ENCODE measurements around the gene GALNT2.

The GALNT2 gene

DNA sequence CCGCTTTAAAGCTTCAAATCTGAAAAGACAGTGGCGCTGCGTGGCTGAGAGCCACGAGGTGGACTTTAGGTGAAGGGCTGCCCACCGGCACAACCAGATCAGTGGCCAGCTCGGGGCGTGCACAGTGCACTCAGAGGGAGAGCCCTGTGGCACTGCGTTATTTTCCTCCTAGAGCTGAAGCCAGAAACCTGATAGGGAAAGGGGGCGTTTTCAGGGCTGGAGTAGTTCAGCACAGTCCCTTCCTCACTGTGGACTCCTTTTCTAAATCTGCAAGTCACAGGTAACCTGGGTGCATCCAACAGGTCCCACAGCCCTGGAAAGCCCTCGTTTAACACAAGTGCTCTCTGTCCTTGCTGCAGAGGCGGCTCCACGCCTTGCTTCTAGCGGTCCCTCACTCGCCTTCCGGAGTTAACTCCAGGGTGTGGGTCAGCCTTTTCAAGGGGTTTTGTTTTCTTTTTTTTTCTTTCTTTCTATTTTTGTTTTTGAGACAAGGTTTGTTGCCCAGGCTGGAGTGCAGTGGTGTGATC is 81.2 kb downstream of the GALNT2 start:
- H2BK15ac ChIP-seq (replicated peaks; ENCODE audit: low read depth), result no peak overlapping the region
- peaks cover 8% of the 10 kb centered on the region for H3K79me1 ChIP-seq (ENCODE audit: low read length)
- no peak overlapping the region for H4K8ac ChIP-seq (ENCODE audit: low read depth, low read length)
- H3K56ac ChIP-seq (ENCODE audit: low read length), result no peak overlapping the region
- no peak overlapping the region for H2BK5ac ChIP-seq (ENCODE audit: low read length)
- H3K27me3 ChIP-seq (ENCODE audit: insufficient read depth, low read length, poor library complexity), result no peaks in the 10 kb centered on the region
- no peak overlapping the region for H3K23ac ChIP-seq (ENCODE audit: low read length)
- DNase-seq, result no peak
- WGBS (ENCODE audit: extremely low coverage, insufficient coverage, low lambda C conversion rate), result no CpG with 5 or more reads among the region's 15 CpGs
- no peak overlapping the region for H2AK5ac ChIP-seq (ENCODE audit: low read length)
- H3K4me1 ChIP-seq (ENCODE audit: control insufficient read depth, low read depth, low read length), result peaks cover 2% of the 10 kb centered on the region
- no peak overlapping the region for H4K5ac ChIP-seq (ENCODE audit: low read length)
- H3K36me3 ChIP-seq (ENCODE audit: control insufficient read depth, insufficient read depth, low read length), result no peaks in the 10 kb centered on the region
- H3K4ac ChIP-seq (ENCODE audit: low read depth, low read length), result no peak overlapping the region
- H2BK120ac ChIP-seq (ENCODE audit: low read depth, low read length), result no peak overlapping the region
- H3K4me3 ChIP-seq (ENCODE audit: low read length), result no peak overlapping the region
- no peak overlapping the region for H3K4me2 ChIP-seq (ENCODE audit: low read length)
- H3K79me2 ChIP-seq (ENCODE audit: control insufficient read depth, insufficient read depth, low read length), result peaks cover 6% of the 10 kb centered on the region
- no peak overlapping the region for H3K27ac ChIP-seq (ENCODE audit: low read depth, low read length)
- no peak overlapping the region for H3K9ac ChIP-seq (ENCODE audit: low read length)
- no peak overlapping the region for H3K18ac ChIP-seq (ENCODE audit: low read length)

DNA sequence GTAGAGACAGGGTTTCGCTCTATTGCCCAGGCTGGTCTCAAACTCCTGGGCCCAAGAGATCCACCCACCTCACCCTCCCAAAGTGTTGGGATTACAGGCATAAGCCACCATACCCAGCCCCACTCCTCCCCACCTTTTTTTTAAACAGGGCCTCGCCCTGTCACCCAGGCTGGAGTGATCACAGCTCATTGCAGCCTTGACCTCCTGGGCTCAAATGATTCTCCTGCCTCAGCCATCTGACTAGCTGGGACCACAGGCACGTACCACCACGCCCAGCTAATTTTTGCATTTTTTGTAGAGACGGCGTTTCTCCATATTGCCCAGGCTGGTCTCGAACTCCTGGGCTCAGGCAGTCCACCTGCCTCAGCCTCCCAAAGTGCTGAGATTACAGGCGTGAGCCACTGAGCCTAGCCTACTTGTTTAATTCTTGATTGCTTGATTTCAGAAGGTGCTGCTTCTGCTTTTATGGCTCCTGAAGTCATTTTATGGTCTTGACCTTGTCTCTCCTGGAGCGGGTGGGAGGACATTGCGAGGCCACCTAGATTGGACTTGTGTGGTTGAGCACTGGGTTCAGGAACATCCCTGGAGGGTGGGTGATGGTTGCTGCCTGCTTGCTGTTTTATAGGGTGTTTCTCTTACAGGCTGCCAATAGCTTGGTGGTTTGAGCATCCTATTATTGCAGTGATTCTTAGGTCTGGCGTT is 81.9 kb downstream of the GALNT2 start:
- Histone ChIP-seq H4K8ac (ENCODE audit: low read depth, low read length) (no peak overlapping the region), H3K18ac (ENCODE audit: low read length) (no peak overlapping the region), H2BK5ac (ENCODE audit: low read length) (no peak overlapping the region)

DNA sequence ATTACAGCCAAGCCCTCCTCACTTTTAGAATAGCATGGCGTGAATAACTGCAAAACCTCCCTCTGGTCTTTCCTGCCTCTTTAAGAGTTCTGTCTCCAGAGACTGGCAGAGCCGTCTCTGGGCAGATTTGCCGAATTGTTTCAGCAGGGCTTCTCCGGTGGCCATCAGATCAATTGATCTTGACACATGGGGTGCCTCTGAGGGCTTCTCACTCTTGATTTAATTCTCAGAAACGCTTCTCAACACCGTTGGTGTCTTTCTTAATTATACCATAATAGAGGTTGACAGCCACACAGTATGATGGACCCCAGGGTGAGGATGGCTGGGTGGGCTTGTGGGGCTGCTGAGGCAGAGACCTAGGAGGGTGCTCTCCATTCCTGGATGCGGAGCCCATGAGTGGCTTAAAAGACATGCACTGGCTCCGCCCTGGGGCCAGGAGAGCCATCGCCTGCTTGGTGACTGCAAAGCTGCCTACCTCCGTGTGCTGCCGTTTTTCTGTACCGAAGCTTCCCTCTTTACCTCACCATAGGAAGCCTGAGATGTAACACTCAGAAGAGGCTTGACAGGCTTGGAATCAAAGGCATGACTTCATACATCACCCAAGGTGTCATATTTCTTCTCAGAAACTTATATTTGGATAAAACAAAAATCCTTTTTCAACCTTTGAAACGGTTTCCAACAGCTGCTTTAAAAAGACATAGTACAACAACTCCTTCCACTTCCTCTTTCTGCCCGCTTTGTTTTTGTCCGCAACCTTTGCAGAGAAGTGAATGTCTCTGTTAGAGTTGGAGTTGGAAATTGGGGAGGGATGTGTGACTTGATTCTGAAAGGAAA is 82.9 kb downstream of the GALNT2 start:
- Histone ChIP-seq H3K27me3 (ENCODE audit: insufficient read depth, low read length, poor library complexity) (no peaks in the 10 kb centered on the region), H3K27ac (ENCODE audit: low read depth, low read length) (no peak overlapping the region), H3K56ac (ENCODE audit: low read length) (no peak overlapping the region), H2AK5ac (ENCODE audit: low read length) (no peak overlapping the region), H2BK5ac (ENCODE audit: low read length) (no peak overlapping the region), H3K23ac (ENCODE audit: low read length) (no peak overlapping the region), H3K4me1 (ENCODE audit: control insufficient read depth, low read depth, low read length) (peaks cover 2% of the 10 kb centered on the region), H4K5ac (ENCODE audit: low read length) (no peak overlapping the region), H3K4ac (ENCODE audit: low read depth, low read length) (no peak overlapping the region), H3K4me2 (ENCODE audit: low read length) (no peak overlapping the region), H2BK120ac (ENCODE audit: low read depth, low read length) (no peak overlapping the region), H4K8ac (ENCODE audit: low read depth, low read length) (no peak overlapping the region), H3K18ac (ENCODE audit: low read length) (no peak overlapping the region), H3K79me2 (ENCODE audit: control insufficient read depth, insufficient read depth, low read length) (peaks cover 5% of the 10 kb centered on the region), H3K9ac (ENCODE audit: low read length) (no peak overlapping the region), H3K79me1 (ENCODE audit: low read length) (peaks cover 7% of the 10 kb centered on the region), H3K36me3 (ENCODE audit: control insufficient read depth, insufficient read depth, low read length) (no peaks in the 10 kb centered on the region), H2BK15ac (replicated peaks; ENCODE audit: low read depth) (no peak overlapping the region), H3K4me3 (ENCODE audit: low read length) (no peak overlapping the region)
- no peak for DNase-seq
- no CpG with 5 or more reads among the region's 15 CpGs for WGBS (ENCODE audit: extremely low coverage, insufficient coverage, low lambda C conversion rate)

More for the DNA sequence above, 81.9 kb downstream of the GALNT2 start:
- WGBS (ENCODE audit: extremely low coverage, insufficient coverage, low lambda C conversion rate), result no CpG with 5 or more reads among the region's 11 CpGs
- no peak overlapping the region for H2BK120ac ChIP-seq (ENCODE audit: low read depth, low read length)
- no peak overlapping the region for H3K27ac ChIP-seq (ENCODE audit: low read depth, low read length)
- peaks cover 2% of the 10 kb centered on the region for H3K4me1 ChIP-seq (ENCODE audit: control insufficient read depth, low read depth, low read length)
- H3K79me1 ChIP-seq (ENCODE audit: low read length), result peaks cover 7% of the 10 kb centered on the region
- H4K5ac ChIP-seq (ENCODE audit: low read length), result no peak overlapping the region
- no peak overlapping the region for H3K4ac ChIP-seq (ENCODE audit: low read depth, low read length)
- no peak overlapping the region for H3K4me3 ChIP-seq (ENCODE audit: low read length)
- H3K36me3 ChIP-seq (ENCODE audit: control insufficient read depth, insufficient read depth, low read length), result no peaks in the 10 kb centered on the region
- H3K4me2 ChIP-seq (ENCODE audit: low read length), result no peak overlapping the region
- H2BK15ac ChIP-seq (replicated peaks; ENCODE audit: low read depth), result no peak overlapping the region
- H3K79me2 ChIP-seq (ENCODE audit: control insufficient read depth, insufficient read depth, low read length), result peaks cover 6% of the 10 kb centered on the region
- H3K56ac ChIP-seq (ENCODE audit: low read length), result no peak overlapping the region
- no peak overlapping the region for H3K9ac ChIP-seq (ENCODE audit: low read length)
- H3K27me3 ChIP-seq (ENCODE audit: insufficient read depth, low read length, poor library complexity), result no peaks in the 10 kb centered on the region
- DNase-seq, result no peak
- no peak overlapping the region for H2AK5ac ChIP-seq (ENCODE audit: low read length)
- no peak overlapping the region for H3K23ac ChIP-seq (ENCODE audit: low read length)

DNA sequence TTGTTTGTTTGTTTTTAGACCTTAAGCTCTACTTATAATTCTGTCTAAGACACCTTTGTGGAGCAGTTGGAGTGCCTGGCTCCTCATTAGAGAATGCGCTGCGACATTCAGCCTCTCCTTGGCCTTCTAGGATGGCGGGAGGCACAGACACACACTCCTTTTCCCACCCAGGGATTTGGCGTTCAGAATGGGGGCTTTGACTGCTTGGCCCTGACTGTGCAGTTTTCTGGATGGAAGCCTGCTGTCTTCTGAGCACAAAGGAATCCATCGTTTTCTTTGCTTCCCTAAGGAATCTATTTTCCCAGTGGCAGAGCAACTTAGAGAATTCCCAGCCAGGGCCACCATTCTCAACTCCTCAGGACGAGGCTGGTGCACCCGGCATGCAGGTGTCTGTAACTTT is 83.6 kb downstream of the GALNT2 start:
- Histone ChIP-seq H3K27ac (ENCODE audit: low read depth, low read length) (no peak overlapping the region), H3K4me3 (ENCODE audit: low read length) (no peak overlapping the region), H3K36me3 (ENCODE audit: control insufficient read depth, insufficient read depth, low read length) (no peaks in the 10 kb centered on the region), H3K18ac (ENCODE audit: low read length) (no peak overlapping the region), H2BK15ac (replicated peaks; ENCODE audit: low read depth) (no peak overlapping the region), H2BK5ac (ENCODE audit: low read length) (no peak overlapping the region), H3K9ac (ENCODE audit: low read length) (no peak overlapping the region), H3K27me3 (ENCODE audit: insufficient read depth, low read length, poor library complexity) (no peaks in the 10 kb centered on the region), H3K79me2 (ENCODE audit: control insufficient read depth, insufficient read depth, low read length) (peaks cover 4% of the 10 kb centered on the region), H3K23ac (ENCODE audit: low read length) (no peak overlapping the region), H3K56ac (ENCODE audit: low read length) (no peak overlapping the region), H2AK5ac (ENCODE audit: low read length) (no peak overlapping the region), H3K4me1 (ENCODE audit: control insufficient read depth, low read depth, low read length) (no peaks in the 10 kb centered on the region), H2BK120ac (ENCODE audit: low read depth, low read length) (no peak overlapping the region), H3K4me2 (ENCODE audit: low read length) (no peak overlapping the region), H3K4ac (ENCODE audit: low read depth, low read length) (no peak overlapping the region), H3K79me1 (ENCODE audit: low read length) (peaks cover 4% of the 10 kb centered on the region), H4K5ac (ENCODE audit: low read length) (no peak overlapping the region), H4K8ac (ENCODE audit: low read depth, low read length) (no peak overlapping the region)
- DNase-seq, result no peak
- WGBS (ENCODE audit: extremely low coverage, insufficient coverage, low lambda C conversion rate), result no CpG with 5 or more reads among the region's 7 CpGs

DNA sequence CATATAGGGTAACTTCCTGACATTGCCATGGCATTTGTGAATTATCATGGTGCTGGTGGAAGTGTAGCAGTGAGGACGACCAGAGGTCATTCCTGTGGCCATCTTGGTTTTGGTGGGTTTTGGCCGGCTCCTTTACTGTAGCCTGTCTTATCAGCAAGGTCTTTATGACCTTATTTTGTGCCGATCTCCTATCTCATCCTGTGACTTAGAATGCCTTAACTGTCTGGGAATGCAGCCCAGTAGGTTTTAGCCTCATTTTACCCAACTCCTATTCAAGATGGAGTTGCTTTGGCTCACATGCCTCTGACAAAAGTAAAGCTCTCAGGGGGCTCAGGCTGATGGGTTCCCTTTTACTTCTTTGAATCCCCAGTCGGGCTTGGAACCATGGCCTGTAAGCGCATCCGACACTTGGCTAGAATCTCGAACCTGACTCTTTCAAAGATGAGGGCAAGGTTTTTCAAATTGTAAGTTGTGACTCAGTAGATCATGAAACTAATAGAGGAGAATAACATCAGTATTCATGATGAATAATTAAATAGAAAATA is 85.0 kb downstream of the GALNT2 start:
- no CpG with 5 or more reads among the region's 7 CpGs for WGBS (ENCODE audit: extremely low coverage, insufficient coverage, low lambda C conversion rate)
- H3K27me3 ChIP-seq (ENCODE audit: insufficient read depth, low read length, poor library complexity), result no peaks in the 10 kb centered on the region
- H3K4ac ChIP-seq (ENCODE audit: low read depth, low read length), result no peak overlapping the region
- no peak overlapping the region for H2BK15ac ChIP-seq (replicated peaks; ENCODE audit: low read depth)
- no peaks in the 10 kb centered on the region for H3K4me1 ChIP-seq (ENCODE audit: control insufficient read depth, low read depth, low read length)
- no peak overlapping the region for H2BK120ac ChIP-seq (ENCODE audit: low read depth, low read length)
- no peak overlapping the region for H3K18ac ChIP-seq (ENCODE audit: low read length)
- H3K79me1 ChIP-seq (ENCODE audit: low read length), result peaks cover 6% of the 10 kb centered on the region
- no peak overlapping the region for H4K8ac ChIP-seq (ENCODE audit: low read depth, low read length)
- no peak overlapping the region for H2BK5ac ChIP-seq (ENCODE audit: low read length)
- H3K56ac ChIP-seq (ENCODE audit: low read length), result no peak overlapping the region
- no peak overlapping the region for H4K5ac ChIP-seq (ENCODE audit: low read length)
- no peak overlapping the region for H3K9ac ChIP-seq (ENCODE audit: low read length)
- peaks cover 2% of the 10 kb centered on the region for H3K79me2 ChIP-seq (ENCODE audit: control insufficient read depth, insufficient read depth, low read length)
- no peak overlapping the region for H3K23ac ChIP-seq (ENCODE audit: low read length)
- no peak overlapping the region for H2AK5ac ChIP-seq (ENCODE audit: low read length)
- H3K36me3 ChIP-seq (ENCODE audit: control insufficient read depth, insufficient read depth, low read length), result no peaks in the 10 kb centered on the region
- H3K4me2 ChIP-seq (ENCODE audit: low read length), result no peak overlapping the region
- no peak for DNase-seq
- H3K4me3 ChIP-seq (ENCODE audit: low read length), result no peak overlapping the region
- no peak overlapping the region for H3K27ac ChIP-seq (ENCODE audit: low read depth, low read length)

Data from mesendoderm (in vitro differentiated cells).